T follicular helper cell (primary cell): ENCODE results near the gene FBXO31.

ENCODE experiments used
- DNase-seq: peaks from one replicate; pipeline ENCODE4 v3.0.0-alpha.2; 2020; ENCODE audit warnings: low read depth

Gene FBXO31

GRCh38 chr16:87309620-87310525, 73.7 kb downstream of the FBXO31 start:
- DNase-seq = no peak

DNA sequence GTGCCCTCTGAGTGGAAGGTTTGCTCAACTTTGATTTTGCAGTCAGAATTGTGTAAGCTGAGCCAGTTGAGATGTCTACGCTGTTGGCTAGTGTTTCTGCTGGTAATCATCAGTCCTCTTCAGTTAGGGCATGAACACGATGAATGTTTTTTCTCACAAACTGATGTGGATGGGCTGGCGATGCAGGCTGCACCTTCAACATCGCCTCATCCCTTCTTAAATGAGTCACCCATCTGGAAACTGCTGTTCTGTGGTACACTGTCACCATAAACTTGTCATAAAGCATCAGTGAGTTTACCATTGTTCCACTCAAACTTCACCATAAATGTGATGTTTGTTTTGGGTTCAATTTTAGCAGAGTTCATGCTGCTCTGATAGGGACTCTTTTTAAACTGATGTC, 74.8 kb downstream of the FBXO31 start:
- DNase-seq = no peak

- no peak for DNase-seq
Measured at GRCh38 chr16:87306516-87306915, 77.1 kb downstream of the FBXO31 start.

DNA sequence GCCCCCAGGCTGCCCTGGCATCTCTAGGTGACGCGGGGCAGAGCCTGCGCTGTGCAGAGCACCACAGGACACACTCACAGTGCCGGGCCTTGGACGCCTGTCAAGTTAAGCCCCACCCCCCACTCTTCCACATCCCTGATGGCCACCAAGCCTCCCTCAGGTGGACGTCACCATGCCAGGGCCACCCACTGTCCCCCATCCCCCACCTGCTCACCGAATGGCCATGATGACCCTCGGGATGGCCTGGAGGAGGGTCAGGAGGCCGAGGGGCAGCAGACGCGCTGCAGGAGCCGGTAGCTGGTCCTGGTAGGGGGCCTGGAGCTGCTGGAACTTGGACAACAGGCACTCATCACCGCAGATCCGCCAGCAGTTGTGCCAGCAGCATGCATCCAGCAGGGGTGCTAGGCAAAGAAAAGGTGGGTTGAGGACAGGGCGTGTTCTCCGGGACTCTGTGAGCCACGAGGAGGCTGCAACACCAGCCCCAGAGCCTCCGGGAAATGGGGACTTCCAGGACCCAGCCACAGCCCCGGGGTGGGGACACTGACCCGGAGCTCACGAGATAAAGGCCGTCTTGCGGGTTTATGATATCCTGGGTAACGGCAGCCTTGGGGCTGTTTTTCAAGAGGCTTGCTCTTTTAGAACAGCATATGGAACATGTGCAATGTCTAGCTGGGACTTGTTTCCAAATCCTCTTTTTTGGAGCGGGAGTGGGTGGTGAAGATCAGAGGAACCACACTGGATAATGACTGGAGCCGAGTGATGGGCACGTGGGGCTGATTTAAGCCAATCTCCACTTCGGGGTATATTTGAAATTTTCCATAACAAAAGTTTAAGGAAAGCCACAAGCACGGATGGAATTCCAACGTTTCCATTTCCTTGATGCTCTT, 77.8 kb downstream of the FBXO31 start:
- DNase-seq = no peak

DNA sequence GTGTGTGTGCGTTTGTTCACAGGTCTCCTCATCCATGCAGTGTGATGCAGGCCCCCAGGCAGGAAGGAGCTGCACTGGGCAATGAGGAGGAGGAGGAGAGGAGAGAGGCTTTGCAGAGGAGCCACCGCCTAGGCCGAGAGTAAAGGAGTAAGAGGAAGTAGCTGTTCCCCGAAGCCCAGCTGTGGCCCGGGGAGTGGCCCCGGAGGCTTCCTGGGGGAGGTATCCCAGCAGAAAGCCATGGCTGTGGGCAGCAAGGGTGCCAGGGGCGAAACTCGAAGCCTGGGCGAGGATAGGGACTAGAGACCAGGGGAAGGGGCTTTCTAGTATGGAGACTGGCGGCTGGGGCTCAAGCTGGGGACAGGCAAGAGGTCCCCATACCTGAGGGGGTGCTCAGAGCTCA, 78.6 kb downstream of the FBXO31 start:
- no peak for DNase-seq

DNA sequence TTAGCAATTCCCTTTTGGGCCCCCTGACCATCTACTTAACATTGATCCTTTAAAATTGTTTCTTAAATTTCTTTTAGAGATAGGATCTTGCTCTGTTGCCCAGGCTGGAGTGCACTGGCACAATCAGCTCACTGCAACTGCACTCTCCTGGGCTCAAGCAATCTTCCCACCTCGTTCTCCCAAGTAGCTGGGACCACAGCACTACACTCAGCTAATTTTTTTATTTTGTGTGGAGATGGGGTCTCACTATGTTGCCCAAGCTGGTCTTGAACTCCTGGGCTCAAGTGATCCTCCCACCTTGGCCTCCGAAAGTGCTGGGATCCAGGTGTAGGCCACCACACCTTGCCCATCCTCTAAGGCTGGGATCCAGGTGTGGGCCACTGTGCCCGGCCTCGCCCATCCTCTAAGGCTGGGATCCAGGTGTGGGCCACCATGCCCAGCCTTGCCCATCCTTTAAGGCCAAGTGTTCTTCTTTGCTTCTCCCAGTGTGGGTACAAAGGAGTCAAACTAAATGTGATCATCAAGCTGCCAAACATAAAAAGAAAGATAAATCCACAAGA, 79.5 kb downstream of the FBXO31 start:
- no peak for DNase-seq

GRCh38 chr16:87303431-87303930, 80.1 kb downstream of the FBXO31 start:
- no peak for DNase-seq

DNA sequence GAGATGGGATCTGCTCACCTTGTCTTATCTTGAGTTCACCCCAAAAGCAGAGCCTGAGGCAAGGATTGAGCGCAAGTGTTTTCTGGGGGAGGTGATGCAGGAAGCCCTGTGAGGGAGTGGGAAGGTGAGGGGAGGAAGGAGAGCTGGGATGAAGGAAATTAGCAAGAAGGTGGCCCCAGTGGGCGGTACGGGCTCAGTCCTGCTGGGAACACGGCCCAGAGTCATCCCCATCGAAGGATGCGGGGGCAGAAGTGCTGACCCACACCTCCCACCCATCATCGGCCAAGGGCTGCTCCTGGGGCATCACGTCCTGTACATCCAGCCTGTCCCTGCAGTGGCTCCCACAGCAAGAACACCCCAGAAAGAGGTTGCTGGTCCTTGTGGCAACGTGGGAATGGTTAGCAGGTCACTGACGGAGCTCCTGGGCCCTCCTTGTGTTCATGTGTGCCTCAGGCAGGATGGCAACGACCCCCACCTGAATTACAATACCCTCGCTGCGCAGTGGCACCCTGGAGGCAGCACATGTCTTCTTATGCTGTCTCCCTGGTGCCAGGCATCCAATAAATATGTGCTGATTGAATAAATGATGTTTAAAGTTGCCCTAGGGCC, 84.6 kb downstream of the FBXO31 start:
- no peak for DNase-seq

DNA sequence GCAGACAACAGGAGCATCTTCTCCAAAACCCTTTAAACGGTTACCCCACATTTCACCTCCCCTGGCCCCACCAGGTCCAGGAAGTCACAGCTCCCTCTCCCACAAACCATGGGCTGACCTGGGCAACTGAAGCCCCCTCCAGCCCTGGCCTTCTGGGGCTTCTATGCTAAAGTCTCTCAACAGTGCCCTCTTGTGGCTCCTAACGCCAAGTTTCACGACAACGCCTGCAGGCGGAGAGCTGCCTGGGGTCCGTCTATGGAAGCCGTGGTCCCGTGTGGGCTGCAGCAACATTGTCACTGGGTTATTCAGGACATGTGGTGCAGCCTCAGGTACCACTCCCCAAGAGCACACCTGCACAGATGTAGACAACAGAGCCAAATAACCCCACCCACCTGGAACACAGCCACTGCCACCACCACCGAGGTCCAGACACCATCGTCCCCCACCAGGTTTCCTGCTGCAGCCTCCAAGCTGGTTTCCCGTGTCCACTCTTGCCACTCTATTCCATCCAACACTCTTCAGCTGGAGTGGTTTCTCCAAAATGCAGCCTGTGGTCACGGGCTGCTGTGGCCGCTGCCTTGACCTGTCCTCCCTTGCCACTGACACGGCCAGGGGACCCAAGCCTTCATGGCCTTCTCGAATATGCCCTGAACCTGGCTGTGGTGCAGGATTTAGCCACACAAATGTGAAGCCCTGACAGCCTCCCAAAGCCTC, 85.5 kb downstream of the FBXO31 start:
- peak; percentile 11 for DNase-seq

GRCh38 chr16:87297407-87297806, 86.2 kb downstream of the FBXO31 start:
- no peak for DNase-seq

GRCh38 chr16:87295661-87296531, 87.7 kb downstream of the FBXO31 start:
- no peak for DNase-seq

GRCh38 chr16:87295259-87295658, 88.3 kb downstream of the FBXO31 start:
- DNase-seq = no peak

- no peak for DNase-seq
Measured at GRCh38 chr16:87293990-87294389, 89.6 kb downstream of the FBXO31 start.

GRCh38 chr16:87291944-87292343, 91.6 kb downstream of the FBXO31 start:
- no peak for DNase-seq

DNA sequence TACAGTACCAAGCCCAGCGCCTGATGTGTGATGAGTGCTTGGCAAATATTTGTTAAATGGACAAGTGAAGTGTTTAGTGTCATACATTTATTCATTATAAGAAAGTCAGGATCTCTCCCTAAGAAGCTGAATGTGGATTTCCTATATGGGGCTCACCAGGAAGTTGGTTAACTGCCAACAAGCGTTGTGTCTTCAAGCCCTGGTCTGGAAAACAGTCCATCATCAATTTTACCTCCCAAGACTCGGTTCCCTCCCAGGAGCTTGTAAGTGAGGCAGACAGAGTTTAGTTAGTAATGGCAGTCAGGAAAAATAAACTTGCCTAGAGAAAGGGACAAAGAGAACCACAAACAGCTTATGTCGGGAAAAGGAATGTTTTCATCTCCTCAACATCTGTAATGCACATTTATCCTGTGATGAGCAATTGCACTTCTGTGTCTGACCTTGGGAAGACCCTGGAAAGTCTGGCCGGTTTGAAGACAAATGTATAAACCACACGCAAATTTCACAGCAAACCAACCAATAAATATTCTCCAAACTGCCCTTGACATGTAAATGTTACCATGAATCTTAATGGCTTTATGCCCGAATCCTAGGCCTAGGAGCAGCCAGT, 94.7 kb downstream of the FBXO31 start:
- DNase-seq = no peak

DNA sequence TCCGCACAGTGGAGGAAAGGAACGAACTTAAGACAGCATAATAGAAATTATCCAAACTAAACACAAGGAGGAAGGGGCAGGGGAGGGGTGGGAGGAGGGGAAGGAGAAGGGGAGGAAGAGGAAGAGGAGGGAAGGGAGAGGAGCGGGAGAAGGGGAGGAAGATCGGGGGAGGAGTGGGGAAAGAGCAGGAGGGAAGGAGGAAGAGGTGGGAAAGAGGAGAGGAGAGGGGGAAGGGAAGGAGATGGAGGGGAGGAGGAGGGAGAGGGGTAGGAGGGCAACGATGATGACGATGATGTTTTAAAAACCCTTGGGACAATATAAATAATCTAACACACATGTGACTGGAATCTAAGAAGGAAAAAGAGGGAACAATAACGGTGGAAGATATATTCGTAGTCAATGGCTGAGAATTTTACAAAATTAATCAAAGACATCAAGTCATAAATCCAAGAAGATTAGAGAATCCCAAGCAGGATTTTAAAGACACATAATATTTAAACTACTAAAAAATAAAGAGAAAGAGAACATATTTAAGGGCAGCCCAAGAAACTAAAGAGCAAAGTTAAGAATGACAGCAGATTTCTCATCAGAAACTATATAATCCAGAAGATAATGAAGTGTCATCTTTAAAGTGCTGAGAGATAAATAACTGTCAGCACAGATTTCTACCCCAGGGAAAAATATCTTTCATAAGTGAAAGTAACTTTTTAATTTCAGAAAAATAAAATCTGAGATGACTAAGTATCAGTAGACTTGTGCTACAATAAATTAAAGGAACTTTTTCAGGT, 96.5 kb downstream of the FBXO31 start:
- DNase-seq = no peak

GRCh38 chr16:87284183-87284582, 99.4 kb downstream of the FBXO31 start:
- no peak for DNase-seq

- no peak for DNase-seq
Measured at GRCh38 chr16:87279094-87279658, 104.4 kb downstream of the FBXO31 start.
